KOPT-K1 (cell line): Measurements from ENCODE around the gene BLOC1S6.
"Not testable (repeated sequence)": the region's sequence is repeated elsewhere in the genome, so short reads cannot be mapped to it uniquely, and the experiment has no call there.

Experiments
- H3K27ac ChIP-seq: fragments of 200-600 bp; sonication (generic); 2 replicates; pipeline ENCODE4 v1.5.1; 2016; ENCODE audit warnings: antibody characterized with exemption, mild to moderate bottlenecking, low read depth, low read length; ENCODE audit not compliant: poor library complexity, severe bottlenecking
- H3K36me3 ChIP-seq: fragments of 200-600 bp; sonication (generic); 2 replicates; pipeline ENCODE4 v1.5.1; 2017; ENCODE audit warnings: antibody characterized with exemption, mild to moderate bottlenecking, low read length, moderate library complexity; ENCODE audit not compliant: insufficient read depth
- H3K9me3 ChIP-seq: fragments of 200-600 bp; sonication (generic); 2 replicates; pipeline ENCODE4 v1.5.1; 2017; ENCODE audit warnings: antibody characterized with exemption, low read length, mild to moderate bottlenecking; ENCODE audit not compliant: insufficient read depth, poor library complexity, severe bottlenecking

BLOC1S6 gene

GRCh38 chr15:45644437-45644836, 57.3 kb downstream of the BLOC1S6 start:
- no peaks in the 10 kb centered on the region for H3K9me3 ChIP-seq
- no peak overlapping the region for H3K27ac ChIP-seq
- H3K36me3 ChIP-seq = no peaks in the 10 kb centered on the region

GRCh38 chr15:45645026-45645980, 58.1 kb downstream of the BLOC1S6 start:
- no peaks in the 10 kb centered on the region for H3K36me3 ChIP-seq
- H3K27ac ChIP-seq = no peak overlapping the region
- peaks cover 2% of the 10 kb centered on the region for H3K9me3 ChIP-seq

GRCh38 chr15:45646220-45646619, 59.0 kb downstream of the BLOC1S6 start:
- Histone ChIP-seq H3K36me3 (no peaks in the 10 kb centered on the region), H3K9me3 (peaks cover 6% of the 10 kb centered on the region), H3K27ac (no peak overlapping the region)

GRCh38 chr15:45647828-45648227, 60.6 kb downstream of the BLOC1S6 start:
- Histone ChIP-seq H3K36me3 (no peaks in the 10 kb centered on the region), H3K9me3 (peaks cover 6% of the 10 kb centered on the region), H3K27ac (no peak overlapping the region)

- H3K9me3 ChIP-seq = peaks cover 6% of the 10 kb centered on the region
- H3K27ac ChIP-seq = no peak overlapping the region
- no peaks in the 10 kb centered on the region for H3K36me3 ChIP-seq
These were observed 61.5 kb downstream of the BLOC1S6 start for GRCh38 chr15:45648521-45649200.

- not testable (repeated sequence) for H3K9me3 ChIP-seq, H3K27ac ChIP-seq, H3K36me3 ChIP-seq
These were observed 62.8 kb downstream of the BLOC1S6 start for GRCh38 chr15:45650007-45650406.

GRCh38 chr15:45650889-45651525, 63.8 kb downstream of the BLOC1S6 start:
- Histone ChIP-seq H3K9me3 (peaks cover 6% of the 10 kb centered on the region), H3K36me3 (no peaks in the 10 kb centered on the region), H3K27ac (no peak overlapping the region)

- Histone ChIP-seq H3K36me3 (no peaks in the 10 kb centered on the region), H3K27ac (no peak overlapping the region), H3K9me3 (peaks cover 6% of the 10 kb centered on the region)
These were observed 66.7 kb downstream of the BLOC1S6 start for GRCh38 chr15:45653702-45654424.

GRCh38 chr15:45654749-45655148, 67.6 kb downstream of the BLOC1S6 start:
- Histone ChIP-seq H3K9me3 (peaks cover 6% of the 10 kb centered on the region), H3K27ac (no peak overlapping the region), H3K36me3 (no peaks in the 10 kb centered on the region)

GRCh38 chr15:45657254-45657653, 70.1 kb downstream of the BLOC1S6 start:
- Histone ChIP-seq H3K9me3 (no peaks in the 10 kb centered on the region), H3K27ac (no peak overlapping the region), H3K36me3 (no peaks in the 10 kb centered on the region)

GRCh38 chr15:45657764-45658545, 70.8 kb downstream of the BLOC1S6 start:
- Histone ChIP-seq H3K27ac (no peak overlapping the region), H3K36me3 (0 out of 2 replicates have a peak, but pooled peaks cover 7% of the 10 kb centered on the region)

More at GRCh38 chr15:45657764-45658545, 70.8 kb downstream of the BLOC1S6 start:
- H3K9me3 ChIP-seq = no peaks in the 10 kb centered on the region
